ENCODE measurements around the gene SKI.

DNA sequence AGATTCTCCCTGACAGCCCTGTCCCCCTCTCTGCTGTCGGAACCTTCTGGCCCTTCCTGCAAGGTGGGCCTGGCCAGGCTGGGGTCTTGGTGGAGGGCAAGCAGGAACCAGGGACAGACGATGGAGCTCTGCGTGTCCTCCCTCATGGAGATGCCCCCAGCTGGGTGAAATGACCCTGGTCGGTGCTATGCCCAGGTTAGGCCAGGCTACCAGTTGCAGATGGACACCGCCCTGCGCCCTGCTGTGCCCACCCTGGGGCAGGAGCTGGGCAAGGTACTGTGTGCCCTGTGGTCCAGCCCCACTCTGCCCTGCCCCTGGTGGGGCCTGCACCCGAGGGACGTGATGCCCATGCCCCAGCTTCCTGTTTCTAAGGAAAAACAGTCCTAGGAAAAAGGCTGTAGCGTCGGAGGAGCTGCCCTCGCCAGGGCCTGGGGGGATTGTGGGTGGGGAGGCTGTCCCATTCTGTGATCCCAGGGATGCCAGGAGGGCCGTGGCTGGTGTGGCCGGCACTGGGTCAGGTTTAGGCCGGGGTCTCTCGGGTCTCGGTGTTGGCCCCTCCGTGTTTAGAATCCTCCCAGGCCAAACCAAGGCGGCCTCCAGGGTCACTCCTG is 85.6 kb downstream of the SKI start:
- TF ChIP-seq, protein P1, sequence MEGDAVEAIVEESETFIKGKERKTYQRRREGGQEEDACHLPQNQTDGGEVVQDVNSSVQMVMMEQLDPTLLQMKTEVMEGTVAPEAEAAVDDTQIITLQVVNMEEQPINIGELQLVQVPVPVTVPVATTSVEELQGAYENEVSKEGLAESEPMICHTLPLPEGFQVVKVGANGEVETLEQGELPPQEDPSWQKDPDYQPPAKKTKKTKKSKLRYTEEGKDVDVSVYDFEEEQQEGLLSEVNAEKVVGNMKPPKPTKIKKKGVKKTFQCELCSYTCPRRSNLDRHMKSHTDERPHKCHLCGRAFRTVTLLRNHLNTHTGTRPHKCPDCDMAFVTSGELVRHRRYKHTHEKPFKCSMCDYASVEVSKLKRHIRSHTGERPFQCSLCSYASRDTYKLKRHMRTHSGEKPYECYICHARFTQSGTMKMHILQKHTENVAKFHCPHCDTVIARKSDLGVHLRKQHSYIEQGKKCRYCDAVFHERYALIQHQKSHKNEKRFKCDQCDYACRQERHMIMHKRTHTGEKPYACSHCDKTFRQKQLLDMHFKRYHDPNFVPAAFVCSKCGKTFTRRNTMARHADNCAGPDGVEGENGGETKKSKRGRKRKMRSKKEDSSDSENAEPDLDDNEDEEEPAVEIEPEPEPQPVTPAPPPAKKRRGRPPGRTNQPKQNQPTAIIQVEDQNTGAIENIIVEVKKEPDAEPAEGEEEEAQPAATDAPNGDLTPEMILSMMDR (IDR thresholded peaks at IDR 0.05; ENCODE audit: low read length), result no peak
- TF ChIP-seq EZH2 (optimal IDR thresholded peaks at IDR 0.05; ENCODE audit: low read depth, low read length), result no peak

Data from MM.1S (cell line).